GM18951 (cell line): Measurements from ENCODE around the gene LAIR1.
"Not testable (repeated sequence)": the region's sequence is repeated elsewhere in the genome, so short reads cannot be mapped to it uniquely, and the experiment has no call there.

ENCODE experiments used
- POLR2A ChIP-seq: IDR thresholded peaks from 4 replicates; pipeline ENCODE4 v1.6.1; 2011; ENCODE audit warnings: mild to moderate bottlenecking; ENCODE audit not compliant: insufficient read length, insufficient read depth; ENCODE audit errors: extremely low read depth
- in situ Hi-C: fragments of 300-500 bp; cut with MboI; formaldehyde crosslinking; loops from one replicate; pipeline ENCODE4 v1.12.0; 2022; ENCODE audit warnings: low sequenced_read_pairs, mixed read lengths, inconsistent platforms; ENCODE audit not compliant: unreplicated experiment

Gene LAIR1

GRCh38 chr19:54341295-54341694, 23.4 kb downstream of the LAIR1 start:
- TF ChIP-seq POLR2A, result no peak
- in situ Hi-C loops, result no loop called here

GRCh38 chr19:54339646-54340358, 24.9 kb downstream of the LAIR1 start:
- no peak for TF ChIP-seq POLR2A
- in situ Hi-C loops, result no loop called here

- no peak for TF ChIP-seq POLR2A
- in situ Hi-C loops, result no loop called here
Measured at GRCh38 chr19:54338521-54338920, 26.2 kb downstream of the LAIR1 start.

GRCh38 chr19:54337858-54338230, 26.9 kb downstream of the LAIR1 start:
- in situ Hi-C loops, result no loop called here
- no peak for TF ChIP-seq POLR2A

GRCh38 chr19:54336893-54337857, 27.6 kb downstream of the LAIR1 start:
- in situ Hi-C loops, result no loop called here
- TF ChIP-seq POLR2A, result no peak

GRCh38 chr19:54335979-54336892, 28.5 kb downstream of the LAIR1 start:
- no peak for TF ChIP-seq POLR2A
- in situ Hi-C loops, result no loop called here

GRCh38 chr19:54335164-54335563, 29.6 kb downstream of the LAIR1 start:
- in situ Hi-C loops, result no loop called here
- no peak for TF ChIP-seq POLR2A

GRCh38 chr19:54333586-54334298, 31.0 kb downstream of the LAIR1 start:
- in situ Hi-C loops, result no loop called here

GRCh38 chr19:54332149-54332548, 32.6 kb downstream of the LAIR1 start:
- in situ Hi-C loops, result no loop called here
- no peak for TF ChIP-seq POLR2A

More at GRCh38 chr19:54333586-54334298, 31.0 kb downstream of the LAIR1 start:
- TF ChIP-seq POLR2A, result no peak

GRCh38 chr19:54331626-54332025, 33.1 kb downstream of the LAIR1 start:
- in situ Hi-C loops, result no loop called here

GRCh38 chr19:54329476-54330165, 35.1 kb downstream of the LAIR1 start:
- in situ Hi-C loops, result no loop called here
- TF ChIP-seq POLR2A, result no peak

More at GRCh38 chr19:54331626-54332025, 33.1 kb downstream of the LAIR1 start:
- no peak for TF ChIP-seq POLR2A

- in situ Hi-C loops, result not testable (repeated sequence)
Measured at GRCh38 chr19:54328781-54329180, 36.0 kb downstream of the LAIR1 start.

GRCh38 chr19:54325631-54326030, 39.1 kb downstream of the LAIR1 start:
- in situ Hi-C loops, result no loop called here
- no peak for TF ChIP-seq POLR2A
